GM19463 (cell line): ENCODE data around the gene PHF24.

ENCODE experiments used
- ATAC-seq: cut with Tn5 transposase; IDR thresholded peaks from one replicate; pipeline ENCODE4 v1.9.1; 2021; ENCODE audit warnings: mild to moderate bottlenecking, moderate library complexity; ENCODE audit not compliant: unreplicated experiment

The PHF24 gene

DNA sequence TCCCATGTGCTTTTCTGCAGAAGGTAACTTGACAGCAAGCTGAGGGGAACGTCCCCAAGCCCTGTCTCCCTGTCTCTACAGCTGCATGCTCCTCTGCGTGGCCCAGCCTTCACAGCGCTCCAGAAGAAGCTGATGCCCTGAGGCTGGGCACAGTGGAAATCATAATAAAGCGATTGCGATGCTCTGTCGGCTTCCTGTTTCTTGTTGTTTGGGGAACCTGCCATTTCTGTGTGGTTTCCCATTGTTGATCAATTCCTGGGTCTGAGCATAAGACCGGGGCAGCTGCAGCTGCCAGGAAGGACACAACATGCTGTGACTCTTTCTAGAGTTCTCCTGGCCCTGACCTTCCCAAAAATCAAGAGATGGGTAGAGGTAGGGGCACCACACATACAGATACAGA, 24.3 kb downstream of the PHF24 start:
- no peak for ATAC-seq

DNA sequence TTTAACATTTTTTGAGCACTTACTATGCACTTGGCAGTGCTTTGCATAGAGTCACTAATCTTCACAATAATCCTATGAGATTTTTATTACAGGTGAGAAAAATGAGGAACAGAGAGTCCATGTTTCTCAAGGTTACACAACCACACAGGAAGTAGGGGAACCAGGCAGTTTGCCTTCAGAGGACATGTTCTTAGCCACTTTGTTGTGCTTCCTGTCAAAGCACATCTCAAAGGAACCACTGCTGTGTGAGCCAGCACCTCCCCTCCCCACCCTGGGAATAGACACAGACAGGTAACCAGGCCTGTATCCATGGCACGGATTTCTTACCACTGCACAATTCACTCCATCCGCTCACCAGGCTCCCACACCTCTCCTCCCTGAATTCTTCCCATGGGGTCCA, 25.1 kb downstream of the PHF24 start:
- ATAC-seq, result no peak

DNA sequence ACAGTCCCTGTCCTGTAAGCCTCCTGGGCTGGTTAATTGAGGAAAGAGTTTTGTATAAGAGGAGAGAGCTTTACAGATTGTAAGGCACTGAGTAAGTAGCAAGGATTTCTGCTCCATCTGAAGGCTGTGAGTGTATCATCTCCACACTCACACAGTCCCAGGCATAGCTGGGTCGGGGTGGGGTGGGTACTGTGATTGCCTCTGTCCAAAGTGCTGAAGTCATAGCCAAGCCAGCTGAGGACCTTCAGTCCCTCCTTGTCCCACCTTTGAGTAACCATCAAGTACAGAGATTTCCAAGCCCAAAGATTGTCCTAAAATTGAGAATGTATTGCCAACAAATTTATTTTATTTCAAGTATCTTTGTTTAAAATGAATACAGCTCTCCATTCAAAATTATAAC, 26.0 kb downstream of the PHF24 start:
- ATAC-seq, result no peak

DNA sequence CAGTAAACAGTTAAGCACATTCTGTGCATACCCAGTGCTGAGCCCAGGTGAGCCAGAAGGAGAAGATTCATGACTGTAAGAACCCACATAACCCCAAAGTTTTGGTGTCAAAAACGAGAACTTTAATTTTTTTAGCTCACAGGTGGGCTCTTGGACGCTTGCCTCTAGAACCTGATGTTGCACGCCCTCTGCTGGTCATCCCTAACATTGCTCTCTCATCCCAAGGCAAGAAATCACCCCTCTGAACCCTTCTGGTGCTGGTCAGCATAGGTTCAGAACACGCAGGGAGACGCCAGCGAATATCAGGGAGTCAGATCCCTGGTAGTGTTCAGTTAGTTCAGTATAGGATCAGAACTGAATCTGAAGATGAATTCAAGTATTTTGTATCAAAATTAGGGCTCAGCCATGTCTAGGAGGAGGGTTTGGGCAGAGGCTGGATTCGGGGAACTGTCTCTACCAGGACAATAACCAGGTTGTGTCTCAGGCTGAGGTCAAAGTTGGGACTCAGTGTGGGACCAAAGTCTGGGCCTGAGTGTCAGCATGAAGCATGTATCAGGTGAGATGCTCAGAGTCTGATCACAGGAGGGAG, 27.3 kb downstream of the PHF24 start:
- no peak for ATAC-seq

DNA sequence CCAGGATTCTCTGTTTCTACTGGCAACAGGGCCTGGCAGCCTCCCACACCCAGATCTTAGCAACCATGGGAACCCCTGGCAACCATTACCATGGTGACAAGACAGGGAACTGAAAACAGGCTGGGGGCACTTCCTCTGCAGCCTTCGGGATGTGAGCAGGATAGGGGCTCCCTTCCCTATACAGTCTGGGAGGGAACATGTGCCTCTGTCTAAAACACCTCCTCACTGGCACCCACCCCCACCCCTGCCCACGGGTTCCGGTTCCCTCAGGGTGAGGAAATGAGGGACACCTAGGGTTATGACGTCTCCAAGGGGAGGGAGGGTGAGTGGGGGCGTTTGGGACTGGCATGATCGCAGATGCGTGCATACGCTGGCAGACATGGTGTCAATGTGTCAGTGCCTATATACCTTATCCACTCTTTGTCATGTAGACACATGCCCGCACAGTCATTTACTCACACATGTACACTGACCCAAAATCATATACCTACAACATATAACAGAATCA, 28.5 kb downstream of the PHF24 start:
- ATAC-seq, result no peak

DNA sequence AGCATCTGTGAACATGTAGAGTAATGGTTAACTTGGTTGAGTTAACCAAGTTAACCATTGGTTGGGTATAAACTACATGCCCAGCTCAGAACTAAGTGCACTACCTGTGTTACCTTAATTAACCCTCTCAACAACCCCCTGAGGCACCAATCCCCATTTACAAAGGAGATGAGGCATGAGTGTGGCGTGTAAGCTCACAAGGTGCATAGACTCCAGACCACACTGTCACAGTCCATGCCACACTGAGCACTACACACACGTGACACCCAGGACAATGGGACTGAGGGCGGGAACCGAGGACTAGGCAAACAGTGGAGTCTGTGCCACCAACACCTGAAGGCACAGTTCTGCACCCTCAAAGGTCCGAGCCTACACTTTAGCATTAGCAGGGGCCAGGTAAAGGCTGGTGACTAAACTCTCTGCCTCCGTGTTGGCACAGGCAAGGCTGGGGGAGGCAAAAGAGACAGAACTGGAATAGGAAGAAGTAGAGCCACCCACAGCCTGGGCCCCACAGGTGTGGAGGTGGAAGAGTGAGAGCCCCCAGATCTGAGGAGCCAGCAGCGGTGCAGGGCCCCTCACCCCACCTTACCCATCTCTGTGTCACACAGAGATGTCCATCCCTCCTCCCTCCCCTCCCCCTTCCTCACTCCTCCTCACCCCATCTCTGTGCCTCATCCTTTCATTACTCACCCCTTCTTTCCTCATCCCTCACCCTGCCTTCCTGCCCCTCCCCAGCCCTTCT, 29.2 kb downstream of the PHF24 start:
- no peak for ATAC-seq

DNA sequence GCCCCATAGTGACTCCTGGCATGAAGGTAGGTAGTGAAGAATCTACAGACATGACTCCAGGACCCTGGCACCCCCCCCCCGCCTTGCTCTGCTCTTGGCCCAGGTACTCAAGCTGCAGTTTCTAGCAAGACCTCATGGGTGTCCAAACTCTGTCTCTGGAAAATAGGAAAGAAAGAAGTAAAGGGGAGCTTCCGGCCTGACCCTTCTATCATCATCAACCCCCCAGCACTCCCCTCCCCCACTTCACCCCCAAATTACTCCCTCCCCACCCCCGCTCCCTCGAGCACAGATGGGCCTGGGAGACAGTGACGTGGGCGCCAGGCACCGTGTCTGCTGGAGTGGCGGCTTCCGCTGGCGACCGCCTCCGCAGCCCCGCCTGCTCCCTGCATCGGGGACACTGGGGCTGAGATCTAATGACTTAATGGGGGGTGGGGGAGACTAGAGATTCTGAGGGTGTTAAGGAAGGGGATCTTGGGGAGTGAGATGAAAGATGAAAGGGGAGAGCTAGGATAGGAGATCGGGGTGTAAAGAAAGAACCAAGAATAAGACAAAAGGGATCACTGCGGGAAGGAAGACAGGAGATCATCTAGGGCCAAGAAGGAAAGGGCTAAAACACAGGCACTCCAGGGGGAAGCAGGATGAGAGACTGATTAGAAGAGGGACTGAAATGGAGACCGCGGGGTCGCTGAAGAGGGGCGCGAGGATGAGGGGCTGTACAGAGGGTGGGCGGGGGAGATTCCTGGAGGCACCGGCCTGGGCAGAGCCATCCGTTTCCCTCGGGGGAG, 30.3 kb downstream of the PHF24 start:
- no peak for ATAC-seq

DNA sequence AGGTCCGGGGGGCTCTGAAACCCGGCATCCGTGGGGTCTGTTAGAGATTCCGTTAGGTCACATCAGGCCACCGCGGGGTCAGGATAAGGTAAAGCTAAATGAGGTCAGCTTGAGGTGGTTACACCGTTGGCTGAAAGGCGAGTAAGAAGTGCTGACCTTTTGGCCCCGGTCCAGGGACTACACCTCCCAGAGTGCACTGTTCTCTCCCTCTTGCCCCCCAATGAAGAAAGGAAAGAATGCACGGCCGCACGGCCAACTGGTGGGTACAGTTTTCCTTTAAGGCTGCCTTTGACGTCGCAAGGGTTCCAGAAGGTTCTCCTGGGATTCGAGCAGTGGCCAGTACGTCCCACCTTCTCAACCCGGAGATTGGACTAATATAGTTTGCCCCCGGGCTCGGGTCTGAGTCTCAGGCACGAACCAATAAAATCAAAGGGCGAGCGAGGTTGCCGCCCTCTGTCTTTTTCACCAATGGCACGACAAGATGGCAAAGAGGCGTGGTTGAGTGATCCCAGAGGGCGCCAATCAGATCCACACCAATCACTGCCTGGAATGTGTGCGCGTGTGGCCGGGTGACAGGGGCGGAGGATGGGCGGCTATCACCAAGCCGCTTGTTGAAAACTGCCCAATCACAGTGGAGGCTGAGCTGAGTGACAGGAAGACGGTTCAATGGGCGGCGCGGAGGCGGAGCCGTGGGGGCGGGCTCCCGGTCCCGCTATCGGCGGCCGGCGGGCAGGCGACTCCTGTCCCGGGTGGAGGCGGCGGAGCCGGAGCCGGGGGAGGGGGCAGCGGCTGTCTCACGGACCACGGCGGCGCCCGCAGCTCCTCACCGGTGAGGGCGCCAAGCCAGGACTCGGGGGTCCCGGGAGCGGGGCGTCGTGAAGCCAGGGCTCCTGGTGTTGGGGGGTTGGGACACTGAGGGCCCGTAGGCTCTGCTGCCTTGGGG, 31.2 kb downstream of the PHF24 start, which contains the start of gene DNAJB5:
DNAJB5 (plus strand) TSS at position 743 of the 943 bp plus-strand sequence. CDS start 886 bp downstream, outside the sequence.
- ATAC-seq, result peak; percentile 86

DNA sequence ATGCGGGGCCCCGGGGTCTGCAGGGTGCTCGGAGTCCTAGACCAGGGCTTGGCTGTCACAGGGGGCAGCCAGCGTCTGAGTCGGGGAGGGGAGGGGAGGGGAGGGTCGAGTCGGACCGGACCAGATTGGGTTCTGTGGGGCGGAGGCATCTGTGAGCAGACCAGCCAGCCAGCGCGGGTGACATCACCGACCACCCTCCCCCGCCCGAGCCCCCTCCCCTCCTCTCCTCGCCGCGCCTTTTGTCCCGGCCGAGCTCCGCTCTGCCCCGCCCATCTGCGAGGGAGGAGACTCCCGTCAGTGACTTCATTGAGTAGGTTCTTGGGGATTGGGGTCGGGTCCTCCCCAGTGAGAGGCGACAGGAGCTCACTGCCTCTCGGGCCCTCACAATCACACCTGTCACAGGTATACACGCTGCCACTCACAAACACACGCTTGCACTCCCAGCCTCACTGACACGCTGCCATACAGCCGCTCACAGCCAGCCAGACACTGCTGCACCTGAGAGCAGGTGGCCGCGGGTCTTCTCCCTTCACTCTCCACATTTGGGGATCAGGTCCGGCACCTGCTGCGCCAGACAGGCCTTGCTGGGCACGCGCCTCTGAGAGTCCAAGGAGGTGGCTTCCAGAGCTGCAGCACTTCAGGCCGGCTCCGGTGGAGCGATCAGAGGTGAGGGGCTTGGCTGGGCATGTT, 32.0 kb downstream of the PHF24 start:
- ATAC-seq, result peak; percentile 2

DNA sequence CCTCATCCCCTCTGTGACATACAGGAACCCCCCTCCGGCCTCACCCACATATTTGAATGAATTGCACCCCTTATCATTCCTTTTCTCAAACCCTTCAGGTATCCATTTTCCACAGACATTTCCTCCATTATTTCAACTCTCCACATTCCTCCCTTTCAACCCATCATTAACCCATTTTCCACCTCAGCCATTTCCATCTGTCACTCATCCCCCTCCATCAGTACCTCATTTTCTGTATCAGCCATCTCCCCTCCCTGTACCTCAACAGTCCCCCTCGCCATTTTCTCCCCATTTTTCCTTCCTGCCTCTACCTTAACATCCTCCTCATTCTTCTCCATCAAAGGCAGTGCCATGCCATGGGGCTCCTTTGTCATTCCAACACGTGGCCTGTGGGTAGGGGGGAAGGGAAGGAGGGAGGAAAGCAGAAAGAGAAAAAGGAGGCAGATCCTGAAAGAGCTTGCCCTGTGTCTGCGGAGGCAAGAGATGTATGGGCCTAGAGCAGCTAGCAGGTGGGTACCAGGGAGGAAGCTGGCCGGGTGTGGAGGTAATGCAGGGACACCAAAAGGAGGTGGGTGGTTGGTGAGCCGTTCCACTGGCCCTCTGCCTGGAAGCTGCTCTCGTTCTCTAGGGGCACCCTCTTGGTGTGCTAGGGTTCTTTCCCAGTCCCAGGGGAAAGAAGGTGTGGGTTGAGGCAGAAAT, 33.0 kb downstream of the PHF24 start:
- no peak for ATAC-seq

DNA sequence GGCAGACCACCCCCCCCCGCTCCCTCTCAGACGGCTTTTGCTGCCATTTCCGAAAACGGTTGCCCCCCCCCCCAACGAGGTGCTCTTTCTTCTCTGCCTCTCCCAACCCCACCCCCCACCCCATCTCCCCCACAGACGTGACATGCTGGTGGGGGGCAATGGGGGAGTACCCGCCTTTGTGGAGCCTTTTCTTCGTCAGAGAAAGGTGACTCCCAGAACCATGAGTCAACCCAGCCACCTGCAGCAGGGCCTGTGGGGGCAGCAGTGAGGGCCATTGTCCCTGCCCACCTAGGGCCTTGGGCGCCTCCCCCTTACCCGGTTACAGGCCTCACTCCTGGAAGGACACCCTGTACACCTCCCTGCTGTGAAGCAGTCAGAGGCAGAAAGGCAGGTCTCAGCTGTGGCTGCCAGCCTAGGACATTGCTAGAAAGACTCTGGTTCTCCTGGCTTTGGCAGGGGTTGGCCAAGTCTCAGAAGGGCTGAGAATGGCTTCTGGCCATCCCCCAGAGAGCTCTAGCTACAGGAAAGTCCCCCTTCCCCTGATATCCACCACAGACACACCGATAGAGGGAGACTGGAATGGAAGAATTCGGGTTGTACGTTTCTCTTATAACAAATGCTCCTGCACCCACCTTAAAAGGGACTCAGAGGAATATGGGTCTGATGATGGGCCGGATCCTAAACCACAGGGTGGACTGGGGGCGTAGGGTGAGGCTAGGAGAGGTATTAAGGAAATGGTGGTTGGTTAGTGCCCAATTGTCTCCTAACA, 33.7 kb downstream of the PHF24 start:
- no peak for ATAC-seq

DNA sequence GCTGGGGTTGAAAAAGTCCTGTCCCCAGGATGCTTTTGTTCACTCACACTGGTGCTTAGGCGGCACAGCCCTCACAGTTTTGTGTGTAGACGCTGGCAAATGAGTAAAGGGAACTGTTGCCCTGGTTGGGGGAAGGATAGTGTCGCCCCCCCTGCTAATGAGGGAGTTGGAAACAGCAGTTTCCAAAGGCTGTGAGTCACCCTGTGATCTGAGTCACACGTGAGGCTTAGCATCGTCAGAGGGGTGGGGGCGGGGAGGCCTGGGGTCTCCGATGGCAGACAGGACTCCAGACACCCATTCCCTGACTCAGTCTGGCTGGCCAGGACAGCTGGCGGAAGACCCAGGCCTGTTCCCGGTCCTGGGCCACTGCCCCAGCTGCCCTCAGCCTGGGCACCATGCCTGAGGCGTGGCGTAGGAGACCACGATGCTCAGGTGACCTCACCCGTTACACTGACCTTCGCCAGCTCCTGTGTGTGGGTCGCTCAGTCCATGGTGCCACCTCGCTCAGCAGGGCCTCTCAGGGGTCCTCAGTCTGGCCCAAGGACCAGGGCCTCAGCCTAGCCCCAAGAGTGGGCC, 34.4 kb downstream of the PHF24 start:
- ATAC-seq, result no peak

DNA sequence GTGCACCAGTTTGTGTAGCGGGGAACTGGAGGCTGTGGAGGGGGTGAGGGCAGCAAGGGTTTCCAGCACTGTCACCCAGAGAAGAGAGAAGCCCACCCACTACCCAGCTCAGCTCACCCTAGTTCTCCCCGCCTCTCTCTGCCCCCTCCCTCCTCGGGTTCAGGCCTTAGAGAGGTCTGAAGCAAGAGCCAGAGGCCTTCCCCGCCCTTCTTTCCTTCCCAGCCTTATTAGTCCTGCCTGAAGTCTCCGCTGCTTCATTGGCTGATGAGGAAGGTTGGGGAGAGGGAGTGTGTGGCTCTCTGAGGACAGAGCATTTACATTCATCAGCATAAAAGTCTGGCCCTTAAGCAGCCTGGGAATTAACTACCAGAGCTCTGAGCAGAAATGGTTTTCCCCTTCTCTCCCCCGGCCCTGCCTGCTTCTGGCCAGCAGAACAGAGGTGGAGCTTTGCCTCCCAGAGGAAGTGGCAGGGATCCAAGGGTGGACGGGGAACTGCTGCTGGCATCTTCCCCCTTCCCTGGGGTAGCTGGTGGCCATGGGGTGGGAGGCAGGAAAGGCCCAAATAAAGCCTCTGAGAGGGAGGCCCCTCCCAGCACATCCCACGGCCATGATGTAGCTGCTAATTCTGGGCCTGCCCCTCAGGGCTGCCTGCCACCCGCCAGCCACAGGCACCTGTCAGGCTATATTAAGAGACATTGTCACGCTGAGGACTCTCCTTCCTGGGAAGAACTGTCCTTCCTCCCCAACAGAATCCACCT, 35.6 kb downstream of the PHF24 start:
- no peak for ATAC-seq

DNA sequence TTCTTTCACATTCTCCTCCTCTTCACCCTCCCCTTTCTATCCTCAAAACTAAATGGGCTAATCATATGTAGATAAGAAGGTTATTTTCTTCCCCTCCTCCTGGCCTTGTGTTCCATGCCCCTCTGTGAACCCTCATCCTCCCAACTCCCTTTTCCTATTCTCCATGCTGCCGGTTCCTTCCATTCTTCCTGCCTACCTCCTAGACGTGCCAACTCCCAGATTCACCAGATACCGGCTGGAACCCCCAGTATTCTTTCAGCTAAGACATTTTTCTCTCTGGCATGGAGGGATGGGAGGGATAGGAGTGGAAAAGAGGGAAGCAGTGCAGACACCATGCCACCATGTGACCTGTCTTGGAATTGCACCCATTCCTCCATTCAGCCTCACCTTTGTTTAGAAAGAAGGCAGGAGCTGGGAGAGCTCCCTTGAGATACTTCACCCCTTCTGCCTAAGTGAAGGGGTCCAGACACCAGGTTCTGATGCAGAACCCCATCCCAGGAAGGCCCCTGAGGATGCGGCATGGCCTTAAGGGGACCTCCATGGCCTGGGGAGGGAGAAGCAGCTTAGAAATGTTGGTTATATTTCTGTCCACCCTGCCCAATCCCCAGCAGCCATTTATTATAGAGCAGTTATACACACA, 36.3 kb downstream of the PHF24 start:
- ATAC-seq, result no peak

DNA sequence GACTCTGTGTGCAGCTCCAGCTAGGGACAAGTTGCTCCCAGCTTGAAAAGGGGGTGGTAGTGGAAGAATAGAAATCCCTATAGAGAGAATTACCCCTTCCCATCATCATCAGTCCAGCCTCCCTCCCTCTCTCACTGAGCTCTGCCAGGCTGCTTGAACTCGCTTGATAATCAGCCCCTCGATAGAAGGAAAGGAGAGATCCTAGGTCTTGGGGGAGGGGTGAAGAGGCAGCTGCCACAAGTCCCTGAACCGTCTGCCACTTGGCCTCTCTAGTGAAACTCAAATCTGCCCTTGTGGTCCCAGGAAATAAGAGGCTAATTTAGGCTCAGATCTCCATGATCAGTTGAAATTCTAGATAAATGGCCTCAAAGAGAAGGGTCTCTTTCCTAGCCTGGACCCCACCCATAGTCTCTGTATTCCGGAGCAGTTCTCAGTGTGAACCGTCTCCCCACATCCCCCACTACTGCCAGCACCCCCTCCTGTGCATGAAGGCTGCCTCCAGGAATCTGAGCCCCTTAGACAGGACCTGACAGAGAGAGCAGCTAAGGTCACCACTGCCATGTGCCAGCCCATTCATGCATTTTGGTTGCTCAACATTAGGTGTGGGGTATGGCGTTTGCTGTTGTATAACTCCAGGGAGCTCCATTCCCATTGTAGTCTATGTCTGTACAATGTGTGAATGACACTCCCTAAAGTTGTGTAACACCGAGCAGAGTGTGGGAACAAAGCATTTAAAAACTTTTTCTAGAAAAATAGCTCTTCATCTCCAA, 37.0 kb downstream of the PHF24 start:
- no peak for ATAC-seq

DNA sequence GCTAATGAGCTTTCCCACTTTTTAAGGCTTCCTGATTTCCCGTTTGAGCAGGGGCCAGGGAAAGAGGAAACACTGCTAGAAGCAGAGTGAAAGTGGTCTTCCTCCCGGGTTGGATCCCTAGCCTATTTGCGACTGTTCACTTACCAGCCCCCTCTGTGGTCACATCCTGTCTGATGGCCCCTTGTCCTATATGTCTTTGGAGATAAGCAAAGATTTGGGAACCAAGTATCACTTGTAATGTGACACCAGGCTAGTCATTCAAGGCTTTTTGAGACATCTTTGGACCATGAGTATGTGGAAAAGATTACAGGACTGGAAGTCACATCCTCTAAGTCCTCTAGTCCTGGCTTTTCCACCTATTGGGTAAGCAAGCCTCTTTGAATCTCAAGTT, 37.6 kb downstream of the PHF24 start:
- ATAC-seq, result no peak
